Measurements from ENCODE around the gene CCDC3.

DNA sequence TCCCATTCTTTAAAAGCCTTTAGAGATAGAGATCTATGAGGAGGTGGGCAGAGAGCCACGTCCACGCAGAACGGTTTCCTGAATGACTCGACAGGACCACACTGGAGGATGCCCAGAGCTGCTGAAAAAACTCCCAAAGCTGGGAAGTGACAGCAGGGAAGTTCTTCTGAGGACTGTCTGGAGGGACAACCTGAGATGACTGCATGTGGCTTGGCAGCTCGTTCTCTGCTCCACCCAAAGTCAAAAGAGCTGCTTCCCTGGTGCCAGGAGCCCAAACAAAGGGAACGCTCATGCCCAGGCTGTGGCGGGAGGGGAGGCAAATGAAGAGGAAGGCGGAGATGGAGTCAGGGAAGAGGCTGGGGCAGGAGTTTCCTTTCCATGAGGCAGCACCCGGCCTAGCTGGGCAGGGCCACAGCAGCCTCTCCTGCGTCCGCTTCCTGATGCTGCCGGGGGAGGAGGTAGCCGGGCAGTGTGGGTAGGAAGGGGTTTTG, 95.4 kb downstream of the CCDC3 start:
- TF ChIP-seq, protein P1, sequence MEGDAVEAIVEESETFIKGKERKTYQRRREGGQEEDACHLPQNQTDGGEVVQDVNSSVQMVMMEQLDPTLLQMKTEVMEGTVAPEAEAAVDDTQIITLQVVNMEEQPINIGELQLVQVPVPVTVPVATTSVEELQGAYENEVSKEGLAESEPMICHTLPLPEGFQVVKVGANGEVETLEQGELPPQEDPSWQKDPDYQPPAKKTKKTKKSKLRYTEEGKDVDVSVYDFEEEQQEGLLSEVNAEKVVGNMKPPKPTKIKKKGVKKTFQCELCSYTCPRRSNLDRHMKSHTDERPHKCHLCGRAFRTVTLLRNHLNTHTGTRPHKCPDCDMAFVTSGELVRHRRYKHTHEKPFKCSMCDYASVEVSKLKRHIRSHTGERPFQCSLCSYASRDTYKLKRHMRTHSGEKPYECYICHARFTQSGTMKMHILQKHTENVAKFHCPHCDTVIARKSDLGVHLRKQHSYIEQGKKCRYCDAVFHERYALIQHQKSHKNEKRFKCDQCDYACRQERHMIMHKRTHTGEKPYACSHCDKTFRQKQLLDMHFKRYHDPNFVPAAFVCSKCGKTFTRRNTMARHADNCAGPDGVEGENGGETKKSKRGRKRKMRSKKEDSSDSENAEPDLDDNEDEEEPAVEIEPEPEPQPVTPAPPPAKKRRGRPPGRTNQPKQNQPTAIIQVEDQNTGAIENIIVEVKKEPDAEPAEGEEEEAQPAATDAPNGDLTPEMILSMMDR (IDR thresholded peaks at IDR 0.05): no peak
- TF ChIP-seq POLR2AphosphoS5 (IDR thresholded peaks at IDR 0.05) (peak in 1 of 4 donors; percentile 4), POLR2A (IDR thresholded peaks at IDR 0.05) (no peak)

Data from sigmoid colon (tissue), 4 donors.